Esophagus muscularis mucosa (tissue), 4 donors: ENCODE results near the gene LIAS. TPM values are rescaled to one million over a fixed set of nuclear protein-coding genes. Genes with fewer than 3 reads are reported as not detected.

Experiments
- DNase-seq: peaks from one replicate; pipeline ENCODE4 v3.0.0-alpha.2; 2017; ENCODE audit errors: extremely low spot score
- H3K27ac ChIP-seq, 4 donors: fragments of 200-600 bp; sonication (generic); replicated peaks in 1 of 4; 1 replicate in 3 of 4; 2 replicates in 1 of 4; pipeline ENCODE4 v1.5.1; 2016 to 2019; ENCODE audit warnings: mild to moderate bottlenecking in 1 of 4
- H3K27me3 ChIP-seq, 4 donors: fragments of 200-600 bp; sonication (generic); one replicate each; pipeline versions ENCODE4 v1.5.1 to v1.6.0; 2016 to 2019
- H3K36me3 ChIP-seq, 4 donors: fragments of 200-600 bp; sonication (generic); one replicate each; pipeline ENCODE4 v1.5.1; 2016 to 2019
- H3K4me1 ChIP-seq, 4 donors: fragments of 200-600 bp; sonication (generic); one replicate each; pipeline ENCODE4 v1.5.1; 2016 to 2019
- H3K4me3 ChIP-seq, 4 donors: fragments of 200-600 bp; sonication (generic); 1 replicate in 2 of 4; 2 replicates in 2 of 4; pipeline ENCODE4 v1.5.1; 2016 to 2019; ENCODE audit warnings: mild to moderate bottlenecking in 4 of 4, moderate library complexity in 1 of 4
- H3K9me3 ChIP-seq, 4 donors: fragments of 200-600 bp; sonication (generic); 1 replicate in 3 of 4; 2 replicates in 1 of 4; pipeline ENCODE4 v1.5.1; 2016 to 2019
- EP300 ChIP-seq: sonication (generic); formaldehyde crosslinking; IDR thresholded peaks from one replicate; pipeline ENCODE4 v1.6.1; 2017; ENCODE audit warnings: antibody characterized with exemption
- POLR2A ChIP-seq: fragments of 450-650 bp; IDR thresholded peaks from one replicate; pipeline ENCODE4 v1.6.1; 2017; ENCODE audit warnings: antibody characterized with exemption, moderate library complexity, mild to moderate bottlenecking, low read depth
- POLR2AphosphoS5 ChIP-seq, 2 donors: sonication (generic); formaldehyde crosslinking; IDR thresholded peaks; one replicate each; pipeline ENCODE4 v1.6.1; 2017; ENCODE audit warnings: antibody characterized with exemption in 2 of 2
- WGBS: methylation state at CpG from one replicate; pipeline ENCODE4 v1.1.5; 2018; 5-methylcytosine and 5-hydroxymethylcytosine counted together
- intact Hi-C: fragments of 100-400 bp; cut with DNase I; formaldehyde crosslinking; loops from one replicate; pipeline ENCODE4 v1.15.1; 2023
- total RNA-seq, 4 donors: library from RNA; depleted of rRNA; stranded (reverse); fragments of >200 nt; gene quantifications; one replicate each; pipeline versions ENCODE4 v1.1.0 to v1.2.1, GENCODE V29; 2016
- TF ChIP-seq, protein P1 (sequence below), 3 experiments: fragments of 200-600 bp in 2 of 3; fragments of 450-650 bp in 1 of 3; sonication (generic) in 2 of 3; IDR thresholded peaks; one replicate each; pipeline ENCODE4 v1.5.1; 2017 to 2019; ENCODE audit warnings: antibody characterized with exemption in 3 of 3, mild to moderate bottlenecking in 2 of 3, moderate library complexity in 1 of 3

LIAS gene
- total RNA-seq, 4 donors from 2014 or later: 8.5 to 11.6 (median 9.7) TPM

DNA sequence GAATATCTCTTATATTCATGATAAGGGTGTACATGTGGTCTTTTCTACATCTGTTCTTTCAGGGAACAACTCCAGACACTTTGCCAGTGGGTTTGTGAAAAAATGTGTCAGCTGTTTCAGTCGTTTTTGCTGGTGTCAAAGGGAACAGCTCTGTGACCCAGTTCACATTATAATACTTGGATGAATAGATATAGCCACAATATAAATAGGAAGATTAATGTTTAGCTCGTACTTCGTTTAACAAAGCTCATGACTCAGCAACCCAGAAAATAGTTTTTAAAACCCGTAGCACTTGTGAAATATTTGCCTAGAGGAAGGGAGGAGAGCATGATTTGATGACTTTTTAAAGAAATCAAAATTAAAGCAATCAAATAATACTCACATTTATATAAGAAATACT is 7.9 kb downstream of the LIAS start:
- Histone ChIP-seq H3K4me1 (peaks cover 0 to 10% (median 7%) of the 10 kb centered on the region in 4 donors), H3K27ac (no peak overlapping the region), H3K36me3 (peaks cover 8 to 50% (median 31%) of the 10 kb centered on the region in 4 donors), H3K4me3 (no peak overlapping the region), H3K9me3 (no peaks in the 10 kb centered on the region), H3K27me3 (no peaks in the 10 kb centered on the region)
- WGBS: 59% methylated on average over 4 of the region's 4 CpGs
- no peak for DNase-seq
- intact Hi-C loops: no loop called here
- TF ChIP-seq EP300: no peak
- TF ChIP-seq POLR2AphosphoS5 (IDR thresholded peaks at IDR 0.05): no peak
- TF ChIP-seq POLR2A: no peak
- TF ChIP-seq, protein P1, sequence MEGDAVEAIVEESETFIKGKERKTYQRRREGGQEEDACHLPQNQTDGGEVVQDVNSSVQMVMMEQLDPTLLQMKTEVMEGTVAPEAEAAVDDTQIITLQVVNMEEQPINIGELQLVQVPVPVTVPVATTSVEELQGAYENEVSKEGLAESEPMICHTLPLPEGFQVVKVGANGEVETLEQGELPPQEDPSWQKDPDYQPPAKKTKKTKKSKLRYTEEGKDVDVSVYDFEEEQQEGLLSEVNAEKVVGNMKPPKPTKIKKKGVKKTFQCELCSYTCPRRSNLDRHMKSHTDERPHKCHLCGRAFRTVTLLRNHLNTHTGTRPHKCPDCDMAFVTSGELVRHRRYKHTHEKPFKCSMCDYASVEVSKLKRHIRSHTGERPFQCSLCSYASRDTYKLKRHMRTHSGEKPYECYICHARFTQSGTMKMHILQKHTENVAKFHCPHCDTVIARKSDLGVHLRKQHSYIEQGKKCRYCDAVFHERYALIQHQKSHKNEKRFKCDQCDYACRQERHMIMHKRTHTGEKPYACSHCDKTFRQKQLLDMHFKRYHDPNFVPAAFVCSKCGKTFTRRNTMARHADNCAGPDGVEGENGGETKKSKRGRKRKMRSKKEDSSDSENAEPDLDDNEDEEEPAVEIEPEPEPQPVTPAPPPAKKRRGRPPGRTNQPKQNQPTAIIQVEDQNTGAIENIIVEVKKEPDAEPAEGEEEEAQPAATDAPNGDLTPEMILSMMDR (IDR thresholded peaks at IDR 0.05): no peak

GRCh38 chr4:39467464-39467863 is 8.6 kb downstream of the LIAS start:
- WGBS: 88% methylated on average over 4 of the region's 4 CpGs
- H3K36me3 ChIP-seq: peaks cover 8 to 55% (median 34%) of the 10 kb centered on the region in 4 donors
- H3K4me1 ChIP-seq: peaks cover 0 to 10% (median 7%) of the 10 kb centered on the region in 4 donors
- no peaks in the 10 kb centered on the region for H3K9me3 ChIP-seq
- intact Hi-C loops: no loop called here
- no peak overlapping the region for H3K4me3 ChIP-seq
- no peaks in the 10 kb centered on the region for H3K27me3 ChIP-seq
- TF ChIP-seq POLR2A (no peak), EP300 (no peak), POLR2AphosphoS5 (IDR thresholded peaks at IDR 0.05) (no peak)
- TF ChIP-seq, protein P1 (IDR thresholded peaks at IDR 0.05): no peak
- no peak overlapping the region for H3K27ac ChIP-seq
- DNase-seq: no peak

- Histone ChIP-seq H3K36me3 (peaks cover 8 to 55% (median 26%) of the 10 kb centered on the region in 4 donors), H3K4me1 (peaks cover 0 to 10% (median 7%) of the 10 kb centered on the region in 4 donors), H3K4me3 (no peak overlapping the region), H3K27ac (peak overlapping the region; percentile 39 to 69 (median 46)), H3K9me3 (no peaks in the 10 kb centered on the region), H3K27me3 (no peaks in the 10 kb centered on the region)
- no peak for DNase-seq
- intact Hi-C loops: loop anchor here (2.0 kb wide), 1 partner anchor 505 kb away; no protein-coding TSS in a partner anchor
- 66% methylated on average over 4 of the region's 4 CpGs for WGBS
- TF ChIP-seq POLR2AphosphoS5 (IDR thresholded peaks at IDR 0.05): no peak
- TF ChIP-seq, protein P1 (IDR thresholded peaks at IDR 0.05): peak; percentile 77 to 81 (median 80)
Measured at GRCh38 chr4:39469429-39470077, 10.7 kb downstream of the LIAS start.

GRCh38 chr4:39470402-39470801 is 11.5 kb downstream of the LIAS start:
- no peak overlapping the region for H3K27ac ChIP-seq
- no peak overlapping the region for H3K4me3 ChIP-seq
- DNase-seq: no peak
- 89% methylated on average over 1 of the region's 1 CpG for WGBS
- H3K9me3 ChIP-seq: no peaks in the 10 kb centered on the region
- no peak for TF ChIP-seq POLR2A
- no peak for TF ChIP-seq EP300
- H3K27me3 ChIP-seq: no peaks in the 10 kb centered on the region
- peaks cover 8 to 51% (median 26%) of the 10 kb centered on the region in 4 donors for H3K36me3 ChIP-seq
- intact Hi-C loops: no loop called here
- peaks cover 0 to 10% (median 7%) of the 10 kb centered on the region in 4 donors for H3K4me1 ChIP-seq

DNA sequence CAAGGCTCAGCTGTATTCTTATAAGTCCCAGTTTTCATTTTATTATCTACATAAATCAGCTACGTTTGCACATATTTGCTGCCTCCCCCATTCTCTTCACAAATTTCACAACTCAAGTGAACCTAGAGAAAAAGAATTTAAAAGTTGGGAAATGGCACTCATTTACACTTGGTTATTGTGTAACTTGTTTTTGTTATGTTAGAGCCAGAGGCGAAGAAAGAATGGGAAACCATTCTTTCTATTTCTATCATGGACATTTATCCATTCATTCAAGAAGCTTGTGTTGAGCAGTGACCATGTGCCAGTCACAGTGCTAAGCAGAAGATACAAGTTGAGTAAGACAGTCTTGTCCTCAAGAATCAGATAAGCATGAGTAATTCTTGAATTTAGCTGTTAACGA is 13.5 kb downstream of the LIAS start:
- peaks cover 8 to 58% (median 35%) of the 10 kb centered on the region in 4 donors for H3K36me3 ChIP-seq
- TF ChIP-seq POLR2AphosphoS5 (IDR thresholded peaks at IDR 0.05) (no peak), EP300 (no peak), POLR2A (no peak)
- TF ChIP-seq, protein P1 (IDR thresholded peaks at IDR 0.05): no peak
- no peak overlapping the region for H3K27ac ChIP-seq
- intact Hi-C loops: no loop called here
- no peaks in the 10 kb centered on the region for H3K27me3 ChIP-seq
- H3K4me1 ChIP-seq: peaks cover 0 to 10% (median 7%) of the 10 kb centered on the region in 4 donors
- WGBS: 88% methylated on average over 3 of the region's 3 CpGs
- H3K4me3 ChIP-seq: no peak overlapping the region
- DNase-seq: no peak
- H3K9me3 ChIP-seq: no peaks in the 10 kb centered on the region
